Neural progenitor cell (in vitro differentiated cells): ENCODE results near the gene DDHD1. TPM values are rescaled to one million over a fixed set of nuclear protein-coding genes. Genes with fewer than 3 reads are reported as not detected.

Experiments
- DNase-seq: peaks from one replicate; pipeline ENCODE4 v3.0.0-alpha.2; 2016; ENCODE audit warnings: low spot score
- H2AFZ ChIP-seq: fragments of 200-600 bp; sonication (generic); replicated peaks from 2 replicates; pipeline ENCODE4 v1.6.1; 2016; ENCODE audit warnings: antibody characterized with exemption
- H3F3A ChIP-seq: fragments of 200-600 bp; sonication (generic); 2 replicates; pipeline ENCODE4 v1.6.1; 2016; ENCODE audit warnings: antibody characterized with exemption, low read depth
- H3K27ac ChIP-seq: fragments of 200-600 bp; sonication (generic); 2 replicates; pipeline ENCODE4 v1.5.1; 2016; ENCODE audit warnings: mild to moderate bottlenecking
- H3K27me3 ChIP-seq: fragments of 200-600 bp; sonication (generic); 2 replicates; pipeline ENCODE4 v1.6.1; 2016; ENCODE audit warnings: mild to moderate bottlenecking, moderate library complexity
- H3K36me3 ChIP-seq: fragments of 200-600 bp; sonication (generic); 2 replicates; pipeline ENCODE4 v1.5.1; 2016
- H3K4me1 ChIP-seq: fragments of 200-600 bp; sonication (generic); 2 replicates; pipeline ENCODE4 v1.6.1; 2016; ENCODE audit warnings: mixed run types
- H3K4me2 ChIP-seq: fragments of 200-600 bp; sonication (generic); 2 replicates; pipeline ENCODE4 v1.6.1; 2016
- H3K4me3 ChIP-seq: fragments of 200-600 bp; sonication (generic); 2 replicates; pipeline ENCODE4 v1.5.1; 2016
- H3K79me2 ChIP-seq: fragments of 200-600 bp; sonication (generic); 2 replicates; pipeline ENCODE4 v1.6.1; 2016; ENCODE audit warnings: low read depth
- H3K9ac ChIP-seq: fragments of 200-600 bp; sonication (generic); 2 replicates; pipeline ENCODE4 v1.6.1; 2016
- H3K9me3 ChIP-seq: fragments of 200-600 bp; sonication (generic); 2 replicates; pipeline ENCODE4 v1.5.1; 2016; ENCODE audit warnings: low read depth
- H4K20me1 ChIP-seq: fragments of 200-600 bp; sonication (generic); 2 replicates; pipeline ENCODE4 v1.6.1; 2016; ENCODE audit warnings: low read depth
- H3K27ac Mint-ChIP-seq: 3 replicates; pipeline ENCODE4 v1.8.0; 2021; ENCODE audit warnings: mixed read lengths
- H3K27me3 Mint-ChIP-seq: 2 replicates; pipeline ENCODE4 v1.8.0; 2022; ENCODE audit warnings: low read depth, mild to moderate bottlenecking, inconsistent platforms, moderate library complexity, mixed read lengths; ENCODE audit not compliant: insufficient read depth
- H3K36me3 Mint-ChIP-seq: 3 replicates; pipeline ENCODE4 v1.8.0; 2021; ENCODE audit warnings: mixed read lengths
- H3K4me1 Mint-ChIP-seq: 3 replicates; pipeline ENCODE4 v1.8.0; 2021; ENCODE audit warnings: mixed read lengths
- H3K4me3 Mint-ChIP-seq: 3 replicates; pipeline ENCODE4 v1.8.0; 2021; ENCODE audit warnings: mild to moderate bottlenecking, moderate library complexity, mixed read lengths
- H3K9me3 Mint-ChIP-seq: 3 replicates; pipeline ENCODE4 v1.8.0; 2020; ENCODE audit warnings: mixed read lengths
- CTCF ChIP-seq: fragments of 200-600 bp; sonication (generic); IDR thresholded peaks from 2 replicates; pipeline ENCODE4 v1.5.1; 2017; ENCODE audit warnings: antibody characterized with exemption, mild to moderate bottlenecking
- EZH2 ChIP-seq: fragments of 200-600 bp; sonication (generic); IDR thresholded peaks from 2 replicates; pipeline ENCODE4 v1.6.1; 2017; ENCODE audit warnings: antibody characterized with exemption, mild to moderate bottlenecking, moderate library complexity
- EZH2phosphoT487 ChIP-seq: fragments of 200-600 bp; sonication (generic); IDR thresholded peaks from 2 replicates; pipeline ENCODE4 v1.6.1; 2017; ENCODE audit warnings: antibody characterized with exemption
- total RNA-seq: library from RNA; depleted of rRNA; stranded (reverse); fragments of >200 nt; gene quantifications from 2 replicates; pipeline ENCODE4 v1.2.3, GENCODE V29; 2015; ENCODE audit warnings: low replicate concordance

DDHD1 gene
- total RNA-seq, 1 donor from 2014 or later = 30.2 TPM

- H3K27ac Mint-ChIP-seq = no peak overlapping the region
- H4K20me1 ChIP-seq = no peaks in the 10 kb centered on the region
- H3K36me3 ChIP-seq = no peaks in the 10 kb centered on the region
- peaks cover 15% of the 10 kb centered on the region for H3K4me1 ChIP-seq
- H3K4me3 Mint-ChIP-seq = no peak overlapping the region
- TF ChIP-seq EZH2 = no peak
- no peaks in the 10 kb centered on the region for H3K9me3 Mint-ChIP-seq
- H3K27me3 Mint-ChIP-seq = no peaks in the 10 kb centered on the region
- no peaks in the 10 kb centered on the region for H3K79me2 ChIP-seq
- no peak overlapping the region for H3K27ac ChIP-seq
- peaks cover 6% of the 10 kb centered on the region for H3F3A ChIP-seq
- DNase-seq = no peak
- H2AFZ ChIP-seq = no peak overlapping the region
- H3K27me3 ChIP-seq = no peaks in the 10 kb centered on the region
- no peaks in the 10 kb centered on the region for H3K9me3 ChIP-seq
- H3K4me1 Mint-ChIP-seq = peaks cover 15% of the 10 kb centered on the region
- peaks cover 3% of the 10 kb centered on the region for H3K36me3 Mint-ChIP-seq
- no peak overlapping the region for H3K9ac ChIP-seq
- no peak overlapping the region for H3K4me3 ChIP-seq
- H3K4me2 ChIP-seq = no peak overlapping the region
Measured at GRCh38 chr14:53022593-53022992, 130.5 kb downstream of the DDHD1 start.

GRCh38 chr14:53020193-53020932 is 132.8 kb downstream of the DDHD1 start:
- Histone ChIP-seq H3K4me1 (peaks cover 15% of the 10 kb centered on the region), H3K4me2 (peak overlapping the region; percentile 33), H2AFZ (peak overlapping the region; percentile 7), H3K9ac (no peak overlapping the region), H3K9me3 (no peaks in the 10 kb centered on the region), H3K4me3 (no peak overlapping the region), H3F3A (peaks cover 6% of the 10 kb centered on the region), H3K27me3 (no peaks in the 10 kb centered on the region), H4K20me1 (no peaks in the 10 kb centered on the region), H3K36me3 (no peaks in the 10 kb centered on the region), H3K79me2 (no peaks in the 10 kb centered on the region), H3K27ac (no peak overlapping the region)
- Mint-ChIP-seq H3K4me3 (no peak overlapping the region), H3K9me3 (peaks cover 4% of the 10 kb centered on the region), H3K4me1 (peaks cover 15% of the 10 kb centered on the region), H3K27ac (peak overlapping the region; percentile 4), H3K27me3 (no peaks in the 10 kb centered on the region), H3K36me3 (peaks cover 1% of the 10 kb centered on the region)
- TF ChIP-seq EZH2phosphoT487 = no peak
- TF ChIP-seq EZH2 = no peak
- no peak for TF ChIP-seq CTCF
- DNase-seq = peak; percentile 27

GRCh38 chr14:53019406-53019805 is 133.7 kb downstream of the DDHD1 start:
- no peak overlapping the region for H2AFZ ChIP-seq
- no peak overlapping the region for H3K27ac Mint-ChIP-seq
- no peak overlapping the region for H3K9ac ChIP-seq
- H3K9me3 Mint-ChIP-seq = peaks cover 4% of the 10 kb centered on the region
- H3K27ac ChIP-seq = no peak overlapping the region
- H3F3A ChIP-seq = peaks cover 6% of the 10 kb centered on the region
- TF ChIP-seq CTCF (no peak), EZH2 (no peak), EZH2phosphoT487 (no peak)
- H3K36me3 ChIP-seq = no peaks in the 10 kb centered on the region
- no peak overlapping the region for H3K4me3 ChIP-seq
- peaks cover 1% of the 10 kb centered on the region for H3K36me3 Mint-ChIP-seq
- DNase-seq = no peak
- H3K27me3 ChIP-seq = no peaks in the 10 kb centered on the region
- H3K27me3 Mint-ChIP-seq = no peaks in the 10 kb centered on the region
- H3K79me2 ChIP-seq = no peaks in the 10 kb centered on the region
- peaks cover 15% of the 10 kb centered on the region for H3K4me1 ChIP-seq
- H3K4me1 Mint-ChIP-seq = peaks cover 15% of the 10 kb centered on the region
- no peak overlapping the region for H3K4me2 ChIP-seq
- no peak overlapping the region for H3K4me3 Mint-ChIP-seq
- no peaks in the 10 kb centered on the region for H3K9me3 ChIP-seq
- no peaks in the 10 kb centered on the region for H4K20me1 ChIP-seq

GRCh38 chr14:53017837-53018236 is 135.3 kb downstream of the DDHD1 start:
- Histone ChIP-seq H3K4me1 (peaks cover 15% of the 10 kb centered on the region), H3K9ac (no peak overlapping the region), H4K20me1 (no peaks in the 10 kb centered on the region), H3K27me3 (no peaks in the 10 kb centered on the region), H2AFZ (peak overlapping the region; percentile 7), H3K4me3 (no peak overlapping the region), H3K36me3 (no peaks in the 10 kb centered on the region), H3K4me2 (no peak overlapping the region), H3F3A (peaks cover 6% of the 10 kb centered on the region), H3K9me3 (no peaks in the 10 kb centered on the region), H3K79me2 (no peaks in the 10 kb centered on the region), H3K27ac (no peak overlapping the region)
- Mint-ChIP-seq H3K4me3 (no peak overlapping the region), H3K27me3 (no peaks in the 10 kb centered on the region), H3K36me3 (peaks cover 1% of the 10 kb centered on the region), H3K9me3 (peaks cover 4% of the 10 kb centered on the region), H3K4me1 (peaks cover 15% of the 10 kb centered on the region), H3K27ac (no peak overlapping the region)
- no peak for DNase-seq
- TF ChIP-seq EZH2 (no peak), CTCF (no peak), EZH2phosphoT487 (no peak)
